ENCODE results near the gene QKI.

The QKI gene

DNA sequence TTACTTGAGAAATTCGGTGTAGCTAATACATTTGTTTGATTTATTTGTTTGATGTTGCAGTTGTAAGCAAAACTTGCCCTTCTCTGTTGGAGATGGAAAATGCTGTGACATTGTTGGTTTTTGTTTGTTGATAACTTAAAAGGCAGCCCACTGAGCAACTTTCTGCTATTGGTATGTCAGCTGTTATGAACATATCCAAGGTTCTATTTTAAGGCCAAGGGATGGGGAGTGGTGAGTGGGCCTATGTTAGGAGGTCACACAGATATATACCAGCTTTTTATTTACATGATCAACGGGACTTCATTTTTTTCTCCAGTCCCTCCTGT is 5.7 kb downstream of the QKI start:
- TF ChIP-seq, protein P1, sequence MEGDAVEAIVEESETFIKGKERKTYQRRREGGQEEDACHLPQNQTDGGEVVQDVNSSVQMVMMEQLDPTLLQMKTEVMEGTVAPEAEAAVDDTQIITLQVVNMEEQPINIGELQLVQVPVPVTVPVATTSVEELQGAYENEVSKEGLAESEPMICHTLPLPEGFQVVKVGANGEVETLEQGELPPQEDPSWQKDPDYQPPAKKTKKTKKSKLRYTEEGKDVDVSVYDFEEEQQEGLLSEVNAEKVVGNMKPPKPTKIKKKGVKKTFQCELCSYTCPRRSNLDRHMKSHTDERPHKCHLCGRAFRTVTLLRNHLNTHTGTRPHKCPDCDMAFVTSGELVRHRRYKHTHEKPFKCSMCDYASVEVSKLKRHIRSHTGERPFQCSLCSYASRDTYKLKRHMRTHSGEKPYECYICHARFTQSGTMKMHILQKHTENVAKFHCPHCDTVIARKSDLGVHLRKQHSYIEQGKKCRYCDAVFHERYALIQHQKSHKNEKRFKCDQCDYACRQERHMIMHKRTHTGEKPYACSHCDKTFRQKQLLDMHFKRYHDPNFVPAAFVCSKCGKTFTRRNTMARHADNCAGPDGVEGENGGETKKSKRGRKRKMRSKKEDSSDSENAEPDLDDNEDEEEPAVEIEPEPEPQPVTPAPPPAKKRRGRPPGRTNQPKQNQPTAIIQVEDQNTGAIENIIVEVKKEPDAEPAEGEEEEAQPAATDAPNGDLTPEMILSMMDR (conservative IDR thresholded peaks at IDR 0.05; ENCODE audit: low read depth, low read length) = no peak
- Histone ChIP-seq H3K27ac (no peak overlapping the region), H3K4me3 (IDR thresholded peaks at IDR 0.05; ENCODE audit: insufficient read depth, low read depth, low read length) (no peak overlapping the region), H3K4me2 (peak overlapping the region; percentile 30; the same call in 1 of the 2 replicates), H3K4me1 (ENCODE audit: low read depth, poor library complexity, severe bottlenecking) (peaks cover 40% of the 10 kb centered on the region), H3K79me2 (ENCODE audit: insufficient read depth, low read depth) (peaks cover 99% of the 10 kb centered on the region), H4K20me1 (ENCODE audit: insufficient read depth) (peaks cover 51% of the 10 kb centered on the region), H3K36me3 (ENCODE audit: insufficient read depth) (no peaks in the 10 kb centered on the region), H2AFZ (ENCODE audit: low read depth) (no peak overlapping the region), H3K9ac (no peak overlapping the region), H3K27me3 (ENCODE audit: insufficient read depth, low read depth) (no peaks in the 10 kb centered on the region)

DNA sequence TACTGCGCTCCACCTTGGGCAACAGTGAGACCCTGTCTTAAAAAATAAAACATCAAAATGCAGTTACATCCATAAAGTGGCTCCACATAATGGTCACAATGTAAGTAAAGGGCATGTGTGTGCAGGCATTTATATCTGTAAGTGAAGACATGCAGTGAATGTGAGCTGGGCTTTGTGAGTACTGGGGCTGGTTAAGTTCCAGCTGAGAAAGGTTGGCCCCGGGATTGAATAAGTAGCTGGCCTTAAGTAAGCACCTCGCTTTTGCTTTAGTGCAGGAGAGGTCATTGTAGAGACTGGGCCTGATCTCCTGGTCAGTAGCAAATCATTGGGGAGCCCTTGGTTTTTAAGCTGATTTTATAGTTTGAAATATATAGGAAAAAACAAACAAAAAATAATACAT is 8.0 kb downstream of the QKI start:
- TF ChIP-seq, protein P1 (conservative IDR thresholded peaks at IDR 0.05; ENCODE audit: low read depth, low read length) = no peak
- Histone ChIP-seq H3K79me2 (ENCODE audit: insufficient read depth, low read depth) (peaks cover 97% of the 10 kb centered on the region), H3K27me3 (ENCODE audit: insufficient read depth, low read depth) (no peaks in the 10 kb centered on the region), H3K4me2 (no peak overlapping the region), H3K4me3 (IDR thresholded peaks at IDR 0.05; ENCODE audit: insufficient read depth, low read depth, low read length) (no peak overlapping the region), H2AFZ (ENCODE audit: low read depth) (no peak overlapping the region), H4K20me1 (ENCODE audit: insufficient read depth) (peaks cover 47% of the 10 kb centered on the region), H3K27ac (no peak overlapping the region), H3K9ac (no peak overlapping the region), H3K4me1 (ENCODE audit: low read depth, poor library complexity, severe bottlenecking) (peaks cover 37% of the 10 kb centered on the region), H3K36me3 (ENCODE audit: insufficient read depth) (no peaks in the 10 kb centered on the region)

DNA sequence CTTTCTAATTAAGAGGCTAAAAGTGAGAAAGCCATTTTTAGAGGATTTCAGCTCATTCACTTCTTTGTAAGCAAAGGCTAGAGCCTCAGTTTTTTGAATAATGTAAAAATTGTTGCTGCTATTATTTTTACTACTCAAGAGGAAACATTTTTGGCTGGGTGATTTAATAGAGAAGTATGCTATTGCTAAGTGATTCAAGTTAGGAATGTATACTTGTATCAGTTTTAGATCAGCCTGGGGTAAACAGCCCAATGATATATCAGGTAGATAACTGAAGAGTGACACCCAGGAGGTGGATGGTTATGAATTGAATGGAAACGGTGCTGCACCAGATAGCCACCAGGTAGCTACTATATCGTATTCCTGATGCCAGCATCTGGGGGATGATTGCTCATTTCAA is 9.2 kb downstream of the QKI start:
- Histone ChIP-seq H3K4me2 (no peak overlapping the region), H4K20me1 (ENCODE audit: insufficient read depth) (peaks cover 47% of the 10 kb centered on the region), H3K4me3 (IDR thresholded peaks at IDR 0.05; ENCODE audit: insufficient read depth, low read depth, low read length) (no peak overlapping the region), H2AFZ (ENCODE audit: low read depth) (no peak overlapping the region), H3K27me3 (ENCODE audit: insufficient read depth, low read depth) (no peaks in the 10 kb centered on the region), H3K36me3 (ENCODE audit: insufficient read depth) (no peaks in the 10 kb centered on the region), H3K4me1 (ENCODE audit: low read depth, poor library complexity, severe bottlenecking) (peaks cover 26% of the 10 kb centered on the region), H3K27ac (no peak overlapping the region), H3K9ac (no peak overlapping the region), H3K79me2 (ENCODE audit: insufficient read depth, low read depth) (peaks cover 95% of the 10 kb centered on the region)
- TF ChIP-seq, protein P1 (conservative IDR thresholded peaks at IDR 0.05; ENCODE audit: low read depth, low read length) = no peak

DNA sequence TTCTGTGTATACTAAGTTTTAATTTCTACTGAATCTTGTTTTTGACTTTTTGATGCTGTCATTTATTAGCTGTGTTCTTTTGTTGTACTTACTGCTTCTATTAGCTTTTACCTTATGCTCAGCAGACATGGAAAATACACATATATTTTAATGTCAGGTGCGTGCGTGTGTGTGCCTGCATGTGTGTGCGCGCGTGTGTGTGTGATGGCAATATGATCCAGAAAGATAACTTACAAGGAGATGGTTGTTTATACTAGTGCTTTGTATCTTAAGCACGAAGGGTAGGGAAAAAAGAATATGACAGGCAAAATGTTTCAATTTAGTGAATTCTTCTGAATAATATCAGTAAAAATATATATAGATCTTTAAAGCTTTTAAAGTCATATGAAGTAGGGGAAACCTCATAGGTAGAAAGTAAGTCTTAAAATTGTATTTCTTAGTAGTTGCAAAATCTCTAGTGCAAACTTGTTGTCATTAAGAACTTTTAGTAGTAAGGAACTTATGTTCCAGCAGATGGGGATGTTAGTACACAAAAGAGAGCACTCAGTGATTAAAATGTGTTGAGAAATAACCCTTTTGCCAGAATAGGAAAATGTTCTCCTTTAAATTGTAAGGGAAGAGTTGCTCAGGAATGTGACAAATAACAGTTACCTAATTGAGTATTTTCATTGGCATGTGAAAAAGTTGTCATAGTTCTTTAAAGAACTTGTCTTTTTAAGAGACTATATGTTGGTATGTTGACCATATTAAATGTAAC is 13.2 kb downstream of the QKI start:
- H3K27me3 ChIP-seq (ENCODE audit: insufficient read depth, low read depth) = no peaks in the 10 kb centered on the region
- no peaks in the 10 kb centered on the region for H3K36me3 ChIP-seq (ENCODE audit: insufficient read depth)
- no peak overlapping the region for H2AFZ ChIP-seq (ENCODE audit: low read depth)
- TF ChIP-seq, protein P1 (conservative IDR thresholded peaks at IDR 0.05; ENCODE audit: low read depth, low read length) = no peak
- H3K79me2 ChIP-seq (ENCODE audit: insufficient read depth, low read depth) = peaks cover 95% of the 10 kb centered on the region
- H3K27ac ChIP-seq = no peak overlapping the region
- H4K20me1 ChIP-seq (ENCODE audit: insufficient read depth) = peaks cover 64% of the 10 kb centered on the region
- no peak overlapping the region for H3K9ac ChIP-seq
- no peak overlapping the region for H3K4me2 ChIP-seq
- no peak overlapping the region for H3K4me3 ChIP-seq (IDR thresholded peaks at IDR 0.05; ENCODE audit: insufficient read depth, low read depth, low read length)
- H3K4me1 ChIP-seq (ENCODE audit: low read depth, poor library complexity, severe bottlenecking) = peaks cover 26% of the 10 kb centered on the region
